GM21447 (cell line): Measurements from ENCODE around the gene OBSCN.

Experiments used
- ATAC-seq: cut with Tn5 transposase; IDR thresholded peaks from one replicate; pipeline ENCODE4 v1.9.1; 2021; ENCODE audit not compliant: unreplicated experiment

The OBSCN gene

GRCh38 chr1:228364068-228364705 lies 156.3 kb downstream of the OBSCN start:
- no peak for ATAC-seq

- no peak for ATAC-seq
Measured at GRCh38 chr1:228364706-228365213, 156.9 kb downstream of the OBSCN start.

- no peak for ATAC-seq
Measured at GRCh38 chr1:228365271-228366061, 157.6 kb downstream of the OBSCN start.

GRCh38 chr1:228366062-228366865 lies 158.4 kb downstream of the OBSCN start:
- no peak for ATAC-seq

GRCh38 chr1:228366866-228367741 lies 159.3 kb downstream of the OBSCN start:
- no peak for ATAC-seq

GRCh38 chr1:228367798-228368791 lies 160.3 kb downstream of the OBSCN start:
- ATAC-seq, result no peak

GRCh38 chr1:228368801-228369607 lies 161.2 kb downstream of the OBSCN start:
- ATAC-seq, result no peak

GRCh38 chr1:228369608-228370438 lies 162.0 kb downstream of the OBSCN start:
- no peak for ATAC-seq

GRCh38 chr1:228370439-228370940 lies 162.6 kb downstream of the OBSCN start:
- no peak for ATAC-seq

GRCh38 chr1:228370941-228371740 lies 163.3 kb downstream of the OBSCN start:
- ATAC-seq, result no peak

GRCh38 chr1:228371741-228372182 lies 163.9 kb downstream of the OBSCN start:
- ATAC-seq, result no peak

- ATAC-seq, result no peak
Measured at GRCh38 chr1:228372183-228373003, 164.5 kb downstream of the OBSCN start.

GRCh38 chr1:228373004-228373680 lies 165.3 kb downstream of the OBSCN start:
- no peak for ATAC-seq

GRCh38 chr1:228373681-228374571 lies 166.1 kb downstream of the OBSCN start:
- no peak for ATAC-seq
